CD4-positive, alpha-beta T cell (primary cell): ENCODE data around the gene ZNF552. TPM values are rescaled to one million over a fixed set of nuclear protein-coding genes. Genes with fewer than 3 reads are reported as not detected.

Experiments
- ATAC-seq: fragments of 200-7000 bp; cut with Tn5 transposase; one replicate; pipeline ENCODE4 v1.10.0; 2022; ENCODE audit warnings: mild to moderate bottlenecking; ENCODE audit not compliant: poor library complexity
- CTCF ChIA-PET: fragments of 350-600 bp; sonication (Branson Sonifier 250); formaldehyde crosslinking; loops from one replicate; lab custom pipeline; 2021; ENCODE audit warnings: antibody characterized with exemption, inconsistent platforms; lab: Charles Lee
- POLR2A ChIA-PET: fragments of 350-600 bp; sonication (Branson Sonifier 250); formaldehyde crosslinking; loops from one replicate; lab custom pipeline; 2021; ENCODE audit warnings: antibody characterized with exemption, inconsistent platforms; lab: Charles Lee
- DNase-seq, 14 experiments: peaks; one replicate each; pipeline ENCODE4 v3.0.0-alpha.2; 2013 to 2020; ENCODE audit warnings: mixed read lengths in 2 of 14
- H3K27ac ChIP-seq, 2 donors: one replicate each; pipeline versions ENCODE4 v1.5.1 to v1.7.0; 2013; ENCODE audit warnings: low read length in 2 of 2, low read depth in 1 of 2, mild to moderate bottlenecking in 1 of 2
- H3K27me3 ChIP-seq, 2 experiments: 1 replicate in 1 of 2; 2 replicates in 1 of 2; pipeline versions ENCODE4 v1.6.1 to v1.7.0; 2013; ENCODE audit warnings: low read length in 2 of 2, control low read depth in 1 of 2, mild to moderate bottlenecking in 1 of 2, moderate library complexity in 1 of 2; ENCODE audit not compliant: insufficient read depth in 2 of 2, control insufficient read depth in 1 of 2
- H3K36me3 ChIP-seq: one replicate; pipeline ENCODE4 v1.6.1; 2013; ENCODE audit warnings: low read length, control low read depth; ENCODE audit not compliant: insufficient read depth
- H3K4me1 ChIP-seq: one replicate; pipeline ENCODE4 v1.6.1; 2013; ENCODE audit warnings: low read length, control low read depth; ENCODE audit not compliant: insufficient read depth
- H3K4me3 ChIP-seq: one replicate; pipeline ENCODE4 v1.5.1; 2013; ENCODE audit warnings: mild to moderate bottlenecking, low read length, moderate library complexity
- H3K9me3 ChIP-seq, 2 experiments: 1 replicate in 1 of 2; 2 replicates in 1 of 2; pipeline versions ENCODE4 v1.6.1 to v1.7.0; 2013; ENCODE audit warnings: low read length in 2 of 2, mild to moderate bottlenecking in 2 of 2, control low read depth in 1 of 2, moderate library complexity in 1 of 2; ENCODE audit not compliant: control insufficient read depth in 1 of 2, insufficient read depth in 1 of 2
- H3K27ac Mint-ChIP-seq: one replicate; pipeline ENCODE4 v1.8.0; 2020; ENCODE audit warnings: mixed read lengths
- H3K27me3 Mint-ChIP-seq: one replicate; pipeline ENCODE4 v1.8.0; 2021; ENCODE audit warnings: mixed read lengths
- H3K36me3 Mint-ChIP-seq: one replicate; pipeline ENCODE4 v1.8.0; 2021; ENCODE audit warnings: low read depth, mixed read lengths
- H3K4me1 Mint-ChIP-seq: one replicate; pipeline ENCODE4 v1.8.0; 2021; ENCODE audit warnings: low read depth, mixed read lengths
- H3K4me3 Mint-ChIP-seq: one replicate; pipeline ENCODE4 v1.8.0; 2020; ENCODE audit warnings: mild to moderate bottlenecking, mixed read lengths
- H3K9me3 Mint-ChIP-seq: one replicate; pipeline ENCODE4 v1.8.0; 2020; ENCODE audit warnings: mixed read lengths
- CTCF ChIP-seq: fragments of 200-600 bp; IDR thresholded peaks from one replicate; pipeline ENCODE4 v1.8.0; 2022; ENCODE audit warnings: antibody characterized with exemption, mild to moderate bottlenecking
- intact Hi-C, 2 experiments: fragments of 100-400 bp; cut with DNase I in 1 of 2; cut with micrococcal nuclease in 1 of 2; formaldehyde crosslinking; loops; one replicate each; pipeline versions ENCODE4 v1.15.1 to v1.9.0; 2023 to 2025; cut with DNase I, micrococcal nuclease
- total RNA-seq, 174 experiments: library from RNA in 2 of 174; stranded (reverse) in 2 of 174; gene quantifications; one replicate each; pipeline ENCODE4 v1.2.3 and lab custom pipeline; 2021 to 2026

Gene ZNF552
- total RNA-seq, 2 experiments from 2014 or later, result 22.2 to 22.3 TPM

- ChIA-PET CTCF (no interaction called here), POLR2A (interaction anchor here (0.5 to 1.6 kb wide), 3 partner anchors 53 to 112 kb away, joined by 3 to 7 read pairs (median 3); partner anchors contain the start of gene ZNF154)
- TF ChIP-seq CTCF, result no peak
- H3K4me3 Mint-ChIP-seq, result peak overlapping the region; percentile 96
- peaks cover 52% of the 10 kb centered on the region for H3K4me1 Mint-ChIP-seq
- no peaks in the 10 kb centered on the region for H3K9me3 ChIP-seq
- no peaks in the 10 kb centered on the region for H3K27me3 Mint-ChIP-seq
- intact Hi-C loops, result no loop called here
- H3K27ac Mint-ChIP-seq, result peak overlapping the region; percentile 92
- no peaks in the 10 kb centered on the region for H3K27me3 ChIP-seq
- H3K4me1 ChIP-seq, result peaks cover 21% of the 10 kb centered on the region
- H3K9me3 Mint-ChIP-seq, result no peaks in the 10 kb centered on the region
- ATAC-seq, result no peak
- peaks cover 2% of the 10 kb centered on the region for H3K36me3 ChIP-seq
- no peak for DNase-seq
- H3K27ac ChIP-seq, result peak overlapping the region; percentile 78 to 90
- peak overlapping the region; percentile 98 for H3K4me3 ChIP-seq
- peaks cover 48% of the 10 kb centered on the region for H3K36me3 Mint-ChIP-seq
Measured at GRCh38 chr19:57820599-57820998, 5.9 kb upstream of the ZNF552 start.

- H3K27me3 Mint-ChIP-seq, result no peaks in the 10 kb centered on the region
- H3K27ac ChIP-seq, result peak overlapping the region; percentile 78 to 90
- DNase-seq, result peak; percentile 64 to 95 (median 73)
- peaks cover 46% of the 10 kb centered on the region for H3K36me3 Mint-ChIP-seq
- H3K4me3 ChIP-seq, result peak overlapping the region; percentile 98
- TF ChIP-seq CTCF, result peak; percentile 34
- H3K4me1 Mint-ChIP-seq, result peaks cover 56% of the 10 kb centered on the region
- H3K4me1 ChIP-seq, result peaks cover 29% of the 10 kb centered on the region
- no peaks in the 10 kb centered on the region for H3K27me3 ChIP-seq
- ChIA-PET CTCF (interaction anchor here (0.6 to 1.9 kb wide), 4 partner anchors 27 to 156 kb away, joined by 3 to 10 read pairs (median 4); partner anchors contain the start of genes ZNF586 and ZNF587), POLR2A (interaction anchor here (0.5 to 1.7 kb wide), 19 partner anchors 19 to 620 kb away, joined by 3 to 13 read pairs (median 4); partner anchors contain the start of genes ZNF132, ZNF154, ZNF274 and ZNF417)
- peak overlapping the region; percentile 96 for H3K4me3 Mint-ChIP-seq
- peaks cover 2% of the 10 kb centered on the region for H3K36me3 ChIP-seq
- intact Hi-C loops, result loop anchor here (2.0 to 10.0 kb wide), 4 partner anchors 29 to 505 kb away; partner anchors contain the start of genes ZNF17 (in 1 of the 2), ZNF329 (in 1 of the 2), ZNF587 (in 1 of the 2) and ZSCAN22 (in 1 of the 2)
- no peaks in the 10 kb centered on the region for H3K9me3 ChIP-seq
- no peaks in the 10 kb centered on the region for H3K9me3 Mint-ChIP-seq
- peak overlapping the region; percentile 92 for H3K27ac Mint-ChIP-seq
- peak; percentile 83 for ATAC-seq
Measured at GRCh38 chr19:57819475-57820148, 4.9 kb upstream of the ZNF552 start.

GRCh38 chr19:57818378-57818777 is 3.7 kb upstream of the ZNF552 start:
- H3K4me1 Mint-ChIP-seq, result peaks cover 56% of the 10 kb centered on the region
- Histone ChIP-seq H3K9me3 (no peaks in the 10 kb centered on the region), H3K36me3 (peaks cover under 1% of the 10 kb centered on the region), H3K27me3 (no peaks in the 10 kb centered on the region), H3K4me1 (peaks cover 39% of the 10 kb centered on the region), H3K4me3 (no peak overlapping the region), H3K27ac (no peak overlapping the region)
- H3K27me3 Mint-ChIP-seq, result no peaks in the 10 kb centered on the region
- H3K9me3 Mint-ChIP-seq, result no peaks in the 10 kb centered on the region
- H3K4me3 Mint-ChIP-seq, result peak overlapping the region; percentile 96
- H3K27ac Mint-ChIP-seq, result peak overlapping the region; percentile 92
- intact Hi-C loops, result loop anchor here (2.0 to 10.0 kb wide), 4 partner anchors 30 to 506 kb away; partner anchors contain the start of genes ZNF17 (in 1 of the 2), ZNF329 (in 1 of the 2), ZNF587 (in 1 of the 2) and ZSCAN22 (in 1 of the 2)
- no peak for DNase-seq
- ATAC-seq, result no peak
- no peak for TF ChIP-seq CTCF
- H3K36me3 Mint-ChIP-seq, result peaks cover 43% of the 10 kb centered on the region
- CTCF ChIA-PET, result interaction anchor here (0.6 to 1.9 kb wide), 2 partner anchors 49 to 1742 kb away, joined by 4 to 10 read pairs; partner anchors contain the start of gene ZNF586
- POLR2A ChIA-PET, result interaction anchor here (0.6 to 1.7 kb wide), 11 partner anchors 18 to 621 kb away, joined by 3 to 13 read pairs (median 4); partner anchors contain the start of genes ZNF132, ZNF274, ZNF586 and ZNF587
